SHP77 treated with DMSO at 0.1 percent for 48 hours (cell line): ENCODE measurements around the gene VWF.

Experiments used
- DNase-seq: peaks from one replicate; lab custom pipeline; 2025; lab: John Stamatoyannopoulos, UW

VWF gene

GRCh38 chr12:6076776-6077691 is 47.4 kb downstream of the VWF start:
- no peak for DNase-seq

DNA sequence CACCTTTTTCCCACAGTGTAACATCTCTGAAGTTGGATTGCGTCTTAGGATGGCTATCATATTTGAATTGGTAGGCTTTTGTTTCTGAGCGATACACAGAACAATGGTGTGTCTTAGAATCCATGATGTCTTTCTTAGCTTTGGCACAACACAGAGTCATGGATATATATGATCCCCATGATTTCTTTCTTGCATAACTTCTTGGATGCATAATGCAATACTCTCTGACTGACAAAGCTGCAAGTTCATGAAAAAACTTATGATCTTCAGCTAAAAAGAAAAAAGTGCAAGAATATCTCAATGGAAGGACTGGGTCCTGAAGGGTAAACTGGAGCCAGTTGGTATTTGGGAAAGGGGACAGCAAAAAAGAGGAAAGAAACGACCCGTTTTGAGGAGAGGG is 48.1 kb downstream of the VWF start:
- DNase-seq: no peak

- DNase-seq: no peak
Observed at GRCh38 chr12:6074979-6075585, 49.4 kb downstream of the VWF start.

DNA sequence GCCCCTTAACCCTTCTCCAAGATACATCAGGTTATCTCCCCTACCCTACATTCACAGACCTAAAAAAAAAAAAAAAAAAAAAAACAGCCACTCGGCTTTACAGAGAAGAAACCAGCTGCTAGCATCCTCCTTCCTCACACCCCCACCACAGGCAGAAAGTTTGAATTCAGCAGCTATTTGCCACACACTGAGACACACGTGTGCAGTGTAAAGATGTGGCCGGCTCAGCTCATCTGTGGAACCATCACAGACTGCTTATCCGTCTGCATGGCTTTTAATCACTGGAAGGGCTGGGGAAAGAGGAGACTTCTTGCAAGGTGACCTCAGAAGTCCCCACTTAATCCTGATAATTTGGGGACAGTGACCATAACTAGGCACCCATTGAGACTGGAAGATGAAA is 50.0 kb downstream of the VWF start:
- no peak for DNase-seq

DNA sequence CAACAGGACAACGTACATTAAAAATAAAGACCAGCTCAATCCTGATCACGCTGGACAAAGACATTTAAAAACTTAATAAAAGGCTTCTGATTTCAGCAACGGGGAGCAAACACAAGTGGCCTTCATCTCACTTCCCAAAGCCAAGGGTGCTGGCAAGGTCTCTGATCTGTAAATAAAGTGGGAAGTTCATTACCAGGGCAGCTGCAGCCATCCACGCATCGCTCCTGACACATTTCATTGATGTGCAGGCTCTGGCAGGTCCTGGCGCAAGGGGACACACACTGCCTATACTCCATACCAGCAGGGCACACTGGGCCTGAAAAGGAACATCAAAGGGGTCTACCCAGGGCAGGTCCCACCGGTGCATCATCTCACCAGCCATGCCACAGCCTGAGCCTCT is 51.0 kb downstream of the VWF start:
- DNase-seq: no peak

GRCh38 chr12:6072302-6072752 is 52.1 kb downstream of the VWF start:
- DNase-seq: no peak

GRCh38 chr12:6071589-6071988 is 52.9 kb downstream of the VWF start:
- no peak for DNase-seq

DNA sequence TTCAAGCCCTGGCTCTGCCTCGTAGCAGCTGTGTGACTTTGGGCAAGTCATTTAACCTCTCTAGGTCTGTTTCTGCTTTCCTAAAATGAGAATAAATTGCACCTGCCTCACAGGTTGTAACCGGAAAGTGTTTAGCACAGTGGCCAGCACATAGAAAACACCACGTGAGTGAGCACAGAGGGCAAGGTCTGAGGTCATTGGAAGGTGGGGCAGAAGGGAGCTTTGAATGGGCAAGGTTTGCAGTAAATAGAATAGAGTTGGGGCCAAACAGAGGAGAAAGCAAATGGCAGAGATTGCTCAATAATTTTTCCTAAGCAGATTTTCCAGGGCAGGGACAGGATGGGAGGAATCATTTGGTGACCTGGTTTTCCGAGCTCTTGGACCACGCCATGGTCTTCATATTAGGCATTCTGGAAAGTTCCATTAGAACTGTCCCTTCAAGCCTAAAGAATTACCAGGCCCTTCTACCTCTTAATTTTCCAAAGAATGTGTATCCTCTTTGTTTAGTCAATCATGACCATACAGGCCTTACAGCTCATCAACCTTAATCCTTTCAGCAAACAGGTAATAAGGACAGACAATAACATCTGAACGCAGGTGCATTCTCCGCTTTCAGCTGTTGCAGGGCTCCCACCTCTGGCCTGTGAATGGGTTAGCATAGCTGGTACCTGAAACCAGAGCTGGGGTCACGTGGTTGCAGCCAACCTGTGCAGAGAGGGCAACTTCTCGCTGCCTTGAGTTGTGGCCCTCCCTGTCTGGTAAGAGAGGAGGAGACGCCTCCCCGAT is 53.8 kb downstream of the VWF start:
- no peak for DNase-seq

- DNase-seq: no peak
Observed at GRCh38 chr12:6069437-6070093, 54.9 kb downstream of the VWF start.

- DNase-seq: no peak
Observed at GRCh38 chr12:6068227-6068626, 56.2 kb downstream of the VWF start.

GRCh38 chr12:6067152-6067916 is 57.1 kb downstream of the VWF start:
- no peak for DNase-seq

DNA sequence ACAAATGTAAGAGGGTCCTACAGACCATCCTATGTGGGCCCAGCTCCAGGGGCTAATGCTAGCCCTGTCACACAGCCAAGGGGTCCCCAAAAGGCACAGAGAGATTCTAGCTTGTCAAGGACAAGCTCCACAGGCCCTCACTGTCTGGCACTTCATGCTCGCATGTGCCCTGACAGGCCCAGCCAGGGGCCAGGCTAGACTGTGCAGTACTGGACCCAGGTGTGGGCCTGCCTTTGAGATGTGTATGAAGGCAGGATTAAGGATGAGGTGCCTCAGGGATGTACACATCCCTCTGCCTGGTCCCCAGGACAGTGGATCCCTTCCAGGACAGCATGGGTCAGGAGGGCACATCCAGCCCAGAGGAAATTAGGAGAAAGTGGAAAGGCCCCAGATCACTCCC is 57.8 kb downstream of the VWF start:
- no peak for DNase-seq

GRCh38 chr12:6065863-6066199 is 58.6 kb downstream of the VWF start:
- no peak for DNase-seq

- no peak for DNase-seq
Observed at GRCh38 chr12:6065131-6065862, 59.2 kb downstream of the VWF start.

GRCh38 chr12:6062757-6063735 is 61.4 kb downstream of the VWF start:
- no peak for DNase-seq

DNA sequence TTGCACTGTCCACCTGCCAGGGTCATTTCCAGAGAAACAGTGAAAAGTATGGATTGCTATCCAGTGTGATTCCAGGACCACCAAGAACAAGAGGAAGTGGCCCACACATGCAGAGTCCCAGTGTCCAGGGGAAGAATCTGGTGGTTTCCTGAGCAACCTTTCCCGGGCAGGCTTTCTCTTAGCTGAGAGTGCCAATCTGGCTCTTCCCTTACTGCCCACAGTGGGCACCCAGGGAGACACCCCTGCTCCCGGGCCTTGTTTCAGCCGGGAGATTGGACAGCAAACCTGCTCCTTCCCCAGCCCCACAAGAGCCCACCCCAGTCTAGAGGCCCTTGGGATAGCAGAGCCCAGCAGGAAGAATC is 62.1 kb downstream of the VWF start:
- no peak for DNase-seq

GRCh38 chr12:6061660-6062059 is 62.8 kb downstream of the VWF start:
- DNase-seq: no peak

- no peak for DNase-seq
Observed at GRCh38 chr12:6059860-6060565, 64.5 kb downstream of the VWF start.

DNA sequence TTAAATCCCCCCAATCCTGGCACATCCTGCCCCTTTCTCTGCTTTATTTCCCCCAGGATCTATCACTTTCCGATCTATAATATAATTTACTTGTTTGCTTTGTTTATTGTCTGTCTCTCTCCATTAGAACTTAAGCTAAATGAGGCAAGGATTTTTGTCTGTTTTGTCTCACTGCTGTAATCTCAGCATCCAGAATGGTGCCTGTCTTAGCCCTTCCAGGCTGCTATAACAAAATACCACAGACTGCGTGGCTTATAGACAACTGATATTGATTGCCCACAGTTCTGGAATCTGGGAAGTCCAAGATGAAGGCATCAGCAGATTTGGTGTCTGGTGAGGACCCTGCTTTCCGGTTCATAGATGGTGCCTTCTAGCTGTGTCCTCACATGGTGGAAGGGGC is 65.2 kb downstream of the VWF start:
- no peak for DNase-seq
